ENCODE measurements around the gene SLC5A3.

SLC5A3 gene

GRCh38 chr21:34073032-34073748 lies at the start of gene SLC5A3, which contains the start of gene MRPS6:
Gene SLC5A3 (plus strand): TSS chr21:34073578. CDS start chr21:34095199, 21,621 bp downstream.
Gene MRPS6 (plus strand): TSS chr21:34073578. CDS start chr21:34073701, 123 bp downstream.
- DNase-seq = peak; percentile 75

- DNase-seq = no peak
Measured at GRCh38 chr21:34023691-34024373, 49.5 kb upstream of the SLC5A3 start.

- DNase-seq = no peak
Measured at GRCh38 chr21:34024374-34024693, 49.0 kb upstream of the SLC5A3 start.

- no peak for DNase-seq
Measured at GRCh38 chr21:34027721-34028461, 45.5 kb upstream of the SLC5A3 start.

- DNase-seq = no peak
Measured at GRCh38 chr21:34029743-34030528, 43.4 kb upstream of the SLC5A3 start.

- no peak for DNase-seq
Measured at GRCh38 chr21:34031835-34032370, 41.5 kb upstream of the SLC5A3 start.

- DNase-seq = no peak
Measured at GRCh38 chr21:34034369-34035014, 38.9 kb upstream of the SLC5A3 start.

- DNase-seq = no peak
Measured at GRCh38 chr21:34035619-34036354, 37.6 kb upstream of the SLC5A3 start.

GRCh38 chr21:34037009-34037795 lies 36.2 kb upstream of the SLC5A3 start:
- DNase-seq = no peak

- DNase-seq = no peak
Measured at GRCh38 chr21:34039678-34040382, 33.5 kb upstream of the SLC5A3 start.

- no peak for DNase-seq
Measured at GRCh38 chr21:34042735-34043134, 30.6 kb upstream of the SLC5A3 start.

GRCh38 chr21:34043333-34043732 lies 30.0 kb upstream of the SLC5A3 start:
- DNase-seq = no peak

- no peak for DNase-seq
Measured at GRCh38 chr21:34046917-34047316, 26.5 kb upstream of the SLC5A3 start.

GRCh38 chr21:34047835-34048234 lies 25.5 kb upstream of the SLC5A3 start:
- no peak for DNase-seq

GRCh38 chr21:34052171-34052570 lies 21.2 kb upstream of the SLC5A3 start:
- DNase-seq = no peak

GRCh38 chr21:34054259-34054658 lies 19.1 kb upstream of the SLC5A3 start:
- DNase-seq = peak; percentile 37

GRCh38 chr21:34055615-34056014 lies 17.8 kb upstream of the SLC5A3 start:
- no peak for DNase-seq

- DNase-seq = no peak
Measured at GRCh38 chr21:34061983-34062382, 11.4 kb upstream of the SLC5A3 start.

- no peak for DNase-seq
Measured at GRCh38 chr21:34065027-34065426, 8.4 kb upstream of the SLC5A3 start.

- DNase-seq = no peak
Measured at GRCh38 chr21:34071683-34072082, 1.7 kb upstream of the SLC5A3 start.

All from COR-L47 (cell line).